Adrenal gland (tissue), 12 donors: ENCODE results near the gene HOXB7. TPM values are rescaled to one million over a fixed set of nuclear protein-coding genes. Genes with fewer than 3 reads are reported as not detected.

ENCODE experiments used
- DNase-seq, 7 donors: peaks; one replicate each; pipeline ENCODE4 v3.0.0-alpha.2; 2019 to 2020
- H3K27ac ChIP-seq, 5 donors: fragments of 200-600 bp; sonication (generic) in 4 of 5; 1 replicate in 3 of 5; 2 replicates in 2 of 5; pipeline versions ENCODE4 v1.5.1 to v1.8.0; 2016 to 2020; ENCODE audit warnings: mild to moderate bottlenecking in 1 of 5
- H3K27me3 ChIP-seq: fragments of 200-600 bp; 2 replicates; pipeline ENCODE4 v1.8.0; 2021
- H3K36me3 ChIP-seq, 2 donors: fragments of 200-600 bp; replicated peaks in 1 of 2; 1 replicate in 1 of 2; 2 replicates in 1 of 2; pipeline versions ENCODE4 v1.5.1 to v1.8.0; 2018 to 2022
- H3K4me1 ChIP-seq, 2 donors: fragments of 200-600 bp; replicated peaks in 1 of 2; 1 replicate in 1 of 2; 2 replicates in 1 of 2; pipeline versions ENCODE4 v1.5.1 to v1.8.0; 2018 to 2021
- H3K4me3 ChIP-seq, 4 donors: fragments of 200-600 bp; sonication (generic) in 3 of 4; one replicate each; pipeline ENCODE4 v1.5.1; 2016 to 2018
- H3K9me3 ChIP-seq, 3 donors: fragments of 200-600 bp; sonication (generic) in 1 of 3; replicated peaks in 1 of 3; 1 replicate in 2 of 3; 2 replicates in 1 of 3; pipeline versions ENCODE4 v1.5.1 to v1.8.0; 2016 to 2021
- POLR2A ChIP-seq, 2 donors: fragments of 450-650 bp; IDR thresholded peaks; one replicate each; pipeline ENCODE4 v1.6.1; 2017; ENCODE audit warnings: antibody characterized with exemption in 2 of 2, mild to moderate bottlenecking in 2 of 2, moderate library complexity in 1 of 2
- WGBS, 4 donors: extraction: QIAGEN DNeasy Blood & Tissue Kit in 2 of 4; methylation state at CpG; one replicate each; pipeline versions ENCODE4 v1.1.5 to v1.1.7; 2013 to 2017; 5-methylcytosine and 5-hydroxymethylcytosine counted together
- intact Hi-C, 2 donors: fragments of 100-400 bp; cut with DNase I; formaldehyde crosslinking; loops; one replicate each; pipeline versions ENCODE4 v1.14.1 to v1.15.0; 2022 to 2023
- polyA plus RNA-seq, 3 donors: library from polyadenylated mRNA; stranded (reverse); fragments of 200-250 nt in 2 of 3; fragments of 350-450 nt in 1 of 3; fragmentation: Illumina TruSeq in 1 of 3; extraction: RNeasy Lipid Tissue Mini Kit (QIAGEN cat#74804) in 1 of 3; gene quantifications; one replicate each; pipeline ENCODE4 v1.2.3, GENCODE V29; 2013 to 2014
- total RNA-seq, 9 donors: library from RNA; depleted of rRNA in 4 of 9; stranded (reverse); fragments of >200 nt in 4 of 9; fragments of 120-200 nt in 1 of 9; fragmentation: NEBNext Ultra II Directional in 1 of 9; extraction: Animal tissue kit (Norgen Biotek cat#: 25700) in 1 of 9; gene quantifications; one replicate each; pipeline versions ENCODE4 v1.1.0 to v1.2.4, GENCODE V29; 2013 to 2023
- TF ChIP-seq, protein P1 (sequence below), 6 experiments: fragments of 450-650 bp in 4 of 6; fragments of 200-600 bp in 2 of 6; sonication (generic) in 1 of 6; IDR thresholded peaks; 1 replicate in 5 of 6; 2 replicates in 1 of 6; pipeline versions ENCODE4 v1.5.1 to v1.8.0; 2016 to 2021; ENCODE audit warnings: antibody characterized with exemption in 6 of 6, mild to moderate bottlenecking in 2 of 6, moderate library complexity in 1 of 6
- donor health status: healthy with polysubstance abuse.
- donor health status: Bipolar disorder and iron deficiency.
- donor health status: DM: yes; HTN: yes; CAD: no.
- donor health status: DM: no; HTN: no; CAD: no.
- donor health status: DM: no; HTN: no; CAD: no.
- donor health status: DM: yes; HTN: yes; CAD: no.

Gene HOXB7
- total and polyA plus RNA-seq, 12 donors = 6.2 to 27.0 (median 13.5) TPM

GRCh38 chr17:48639136-48639535 lies 28.3 kb upstream of the HOXB7 start:
- peaks cover 92% of the 10 kb centered on the region for H3K27me3 ChIP-seq
- no peaks in the 10 kb centered on the region for H3K9me3 ChIP-seq
- no peak overlapping the region for H3K27ac ChIP-seq
- H3K4me3 ChIP-seq = no peak overlapping the region
- WGBS, 4 donors = 13 to 61% (median 58%) methylated on average over 3 to 5 of the region's 5 CpGs
- DNase-seq = no peak
- H3K4me1 ChIP-seq = peaks cover 0 to 7% of the 10 kb centered on the region in 2 donors
- H3K36me3 ChIP-seq = no peaks in the 10 kb centered on the region
- no peak for TF ChIP-seq POLR2A (IDR thresholded peaks at IDR 0.05)
- TF ChIP-seq, protein P1, sequence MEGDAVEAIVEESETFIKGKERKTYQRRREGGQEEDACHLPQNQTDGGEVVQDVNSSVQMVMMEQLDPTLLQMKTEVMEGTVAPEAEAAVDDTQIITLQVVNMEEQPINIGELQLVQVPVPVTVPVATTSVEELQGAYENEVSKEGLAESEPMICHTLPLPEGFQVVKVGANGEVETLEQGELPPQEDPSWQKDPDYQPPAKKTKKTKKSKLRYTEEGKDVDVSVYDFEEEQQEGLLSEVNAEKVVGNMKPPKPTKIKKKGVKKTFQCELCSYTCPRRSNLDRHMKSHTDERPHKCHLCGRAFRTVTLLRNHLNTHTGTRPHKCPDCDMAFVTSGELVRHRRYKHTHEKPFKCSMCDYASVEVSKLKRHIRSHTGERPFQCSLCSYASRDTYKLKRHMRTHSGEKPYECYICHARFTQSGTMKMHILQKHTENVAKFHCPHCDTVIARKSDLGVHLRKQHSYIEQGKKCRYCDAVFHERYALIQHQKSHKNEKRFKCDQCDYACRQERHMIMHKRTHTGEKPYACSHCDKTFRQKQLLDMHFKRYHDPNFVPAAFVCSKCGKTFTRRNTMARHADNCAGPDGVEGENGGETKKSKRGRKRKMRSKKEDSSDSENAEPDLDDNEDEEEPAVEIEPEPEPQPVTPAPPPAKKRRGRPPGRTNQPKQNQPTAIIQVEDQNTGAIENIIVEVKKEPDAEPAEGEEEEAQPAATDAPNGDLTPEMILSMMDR (IDR thresholded peaks at IDR 0.05) = no peak
- intact Hi-C loops = no loop called here

DNA sequence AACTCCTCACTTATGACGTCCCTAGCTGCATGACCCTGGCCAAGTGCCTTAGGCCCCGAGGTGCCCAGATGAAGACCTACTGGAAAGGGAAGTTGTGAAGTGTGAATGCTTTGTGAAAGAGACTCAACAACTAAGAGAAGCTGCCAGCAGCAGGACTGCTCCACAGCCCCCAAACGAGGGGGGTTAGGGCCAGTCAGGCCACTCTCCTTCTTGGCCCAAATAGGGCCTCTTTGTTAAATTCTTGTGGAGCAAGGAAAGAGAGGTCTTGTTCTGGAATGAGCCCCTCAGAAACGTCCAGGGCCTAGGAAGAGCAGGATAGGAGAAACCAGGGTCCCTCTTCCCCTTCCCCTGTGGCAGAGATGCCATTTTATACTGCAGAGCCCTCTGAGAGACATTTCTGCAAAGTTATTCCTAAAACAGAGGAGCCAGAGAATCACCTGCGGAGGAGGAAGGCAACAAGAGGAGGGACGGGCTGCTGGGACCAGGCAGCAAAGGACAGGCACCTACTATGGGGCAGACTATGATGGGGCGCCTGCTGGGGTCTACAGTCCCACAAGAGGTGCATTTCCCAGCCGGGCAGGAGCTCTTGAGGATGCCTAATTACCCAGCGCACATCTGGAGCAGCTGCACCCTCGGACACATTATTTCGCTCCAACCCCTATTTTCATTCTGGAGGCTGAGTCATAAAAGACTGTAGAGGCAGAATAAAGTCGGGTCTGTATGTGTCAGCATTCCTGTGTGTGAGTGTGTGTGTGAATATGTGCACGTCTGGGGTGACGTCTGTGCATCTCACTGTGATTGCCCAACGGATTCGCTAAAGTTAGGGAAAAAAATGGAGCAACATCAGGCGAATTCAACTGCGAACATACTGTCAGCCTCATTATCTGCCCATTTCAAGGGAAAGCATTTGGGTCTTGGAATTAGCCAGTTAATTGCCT lies 26.8 kb upstream of the HOXB7 start:
- Histone ChIP-seq H3K9me3 (no peaks in the 10 kb centered on the region), H3K27ac (no peak overlapping the region), H3K4me1 (peaks cover 0 to 4% of the 10 kb centered on the region in 2 donors), H3K4me3 (no peak overlapping the region), H3K36me3 (no peaks in the 10 kb centered on the region), H3K27me3 (peaks cover 94% of the 10 kb centered on the region)
- intact Hi-C loops = no loop called here
- DNase-seq = no peak
- WGBS, 4 donors = 46 to 55% (median 50%) methylated on average over 12 to 18 of the region's 18 CpGs
- TF ChIP-seq, protein P1 (IDR thresholded peaks at IDR 0.05) = no peak
- no peak for TF ChIP-seq POLR2A (IDR thresholded peaks at IDR 0.05)

DNA sequence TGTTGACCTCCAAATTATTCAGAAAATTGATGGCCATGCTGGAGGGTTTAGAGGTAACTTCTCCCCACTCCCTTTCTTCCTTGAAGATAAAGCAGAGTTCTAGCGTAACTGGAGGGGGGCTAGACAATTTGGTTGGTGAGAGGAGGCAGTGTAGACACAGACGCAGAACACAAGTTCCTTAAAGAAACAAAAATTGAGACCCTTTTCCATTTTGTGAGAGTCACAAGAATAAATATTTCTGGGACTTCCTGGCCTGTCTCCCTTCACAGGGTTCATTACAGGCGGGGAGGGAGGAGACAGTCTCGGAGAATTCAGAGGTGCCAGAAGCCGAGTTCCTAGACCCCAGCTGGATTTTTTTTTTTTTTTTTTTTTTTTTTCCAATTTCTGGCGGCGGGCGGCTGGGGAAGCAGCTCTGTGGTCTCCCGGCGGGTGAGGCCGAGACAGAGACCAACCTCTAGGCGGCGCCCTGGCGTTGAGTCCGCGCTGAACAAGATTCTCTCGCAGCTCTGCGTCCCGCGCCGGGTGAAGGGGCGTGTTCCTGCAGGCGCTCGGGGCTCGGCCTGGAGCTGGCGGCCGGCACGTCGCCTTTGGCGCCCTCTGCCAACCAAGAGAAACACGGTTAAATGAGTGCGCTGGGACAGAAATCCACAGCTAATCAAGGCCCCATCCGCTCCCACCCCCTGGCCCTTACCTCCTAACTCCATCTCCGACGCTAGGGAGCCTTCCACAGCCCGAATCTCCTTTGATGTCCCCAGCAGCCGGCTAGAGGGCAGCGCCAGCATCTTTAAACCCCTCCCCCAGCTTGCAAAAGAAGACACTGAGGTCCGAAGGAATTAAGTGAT lies 25.6 kb upstream of the HOXB7 start:
- TF ChIP-seq POLR2A (IDR thresholded peaks at IDR 0.05) = no peak
- TF ChIP-seq, protein P1 (IDR thresholded peaks at IDR 0.05) = peak in 5 of 6 experiments; percentile 19 to 53 (median 25)
- intact Hi-C loops = no loop called here
- DNase-seq = peak; percentile 66 to 81 (median 74)
- no peak overlapping the region for H3K27ac ChIP-seq
- no peak overlapping the region for H3K4me3 ChIP-seq
- H3K36me3 ChIP-seq = no peaks in the 10 kb centered on the region
- WGBS, 4 donors = 4 to 10% (median 9%) methylated on average over 32 to 39 of the region's 39 CpGs
- no peaks in the 10 kb centered on the region for H3K9me3 ChIP-seq
- peaks cover 94% of the 10 kb centered on the region for H3K27me3 ChIP-seq
- peaks cover 0 to 4% of the 10 kb centered on the region in 2 donors for H3K4me1 ChIP-seq
